Measurements from ENCODE around the gene SNAPC5. TPM values are rescaled to one million over a fixed set of nuclear protein-coding genes. Genes with fewer than 3 reads are reported as not detected.

SNAPC5 gene
- total and polyA plus RNA-seq, 2 of the 8 experiments (the other 6 are each of a cell fraction or from before 2014, with no cell fraction given), result 18.7 to 23.1 TPM

- no peak overlapping the region for H2AFZ ChIP-seq (ENCODE audit: low read length)
- TF ChIP-seq GABPA (IDR thresholded peaks at IDR 0.05; ENCODE audit: borderline replicate concordance, insufficient read depth, low read length) (no peak), HDAC6 (IDR thresholded peaks at IDR 0.05; ENCODE audit: low read depth, low read length) (no peak), TAF7 (optimal IDR thresholded peaks at IDR 0.05; ENCODE audit: borderline replicate concordance, low read depth, low read length) (no peak), RBBP5 (IDR thresholded peaks at IDR 0.05; ENCODE audit: borderline replicate concordance, low read depth, low read length) (no peak), NANOG (IDR thresholded peaks at IDR 0.05; ENCODE audit: insufficient read depth, low read depth, low read length, poor library complexity, severe bottlenecking) (no peak), SP2 (IDR thresholded peaks at IDR 0.05; ENCODE audit: low read length) (no peak), BRCA1 (IDR thresholded peaks at IDR 0.05; ENCODE audit: low read depth, low read length) (no peak), SRF (IDR thresholded peaks at IDR 0.05; ENCODE audit: low read depth, low read length) (no peak)
- no peak overlapping the region for H2BK15ac ChIP-seq (ENCODE audit: low read length)
- peak overlapping the region in 1 of 2 experiments; percentile 78; a peak in 1 of 4 replicates for H3K4me2 ChIP-seq (ENCODE audit: insufficient read depth in 1 of 2, low read depth in 2 of 2, low read length in 2 of 2)
- no peak overlapping the region for H2BK120ac ChIP-seq (replicated peaks; ENCODE audit: low read depth, low read length)
- no peaks in the 10 kb centered on the region for H3K27me3 ChIP-seq (replicated peaks in 1 of 4; ENCODE audit: control insufficient read depth in 3 of 4, extremely low read depth in 1 of 4, insufficient read depth in 3 of 4, low read length in 3 of 4)
- no peak overlapping the region; the same call in 1 of the 2 replicates for H3K18ac ChIP-seq (ENCODE audit: extremely low read depth, low read length)
- H2BK12ac ChIP-seq (ENCODE audit: low read depth, low read length), result 0 out of 2 replicates have a peak overlapping the region, but pooled peaks have one; percentile 10
- peaks cover 0 to 3% of the 10 kb centered on the region in 2 experiments for H4K20me1 ChIP-seq (replicated peaks in 1 of 2; ENCODE audit: control insufficient read depth in 1 of 2, insufficient read depth in 2 of 2, low read length in 2 of 2)
- no peak overlapping the region for H4K91ac ChIP-seq (replicated peaks; ENCODE audit: insufficient read length, low read length)
- H3K9ac ChIP-seq (replicated peaks in 1 of 4; ENCODE audit: extremely low read depth in 1 of 4, low read depth in 3 of 4, low read length in 3 of 4), result peak overlapping the region in 1 of 4 experiments; percentile 31; a peak in 1 of 7 replicates
- WGBS, 2 experiments (ENCODE audit: extremely low coverage in 1 of 2, insufficient coverage in 1 of 2, insufficient read length in 1 of 2, insufficient replicate concordance in 2 of 2, low coverage in 1 of 2, low lambda C conversion rate in 2 of 2, missing lambda C conversion rate in 1 of 2), result 91% methylated on average over 8 of the region's 8 CpGs; no CpG with 5 or more reads in 1 of the 2 experiments
- H3K4me1 ChIP-seq (replicated peaks in 1 of 4; ENCODE audit: control insufficient read depth in 3 of 4, insufficient read depth in 4 of 4, low read length in 3 of 4), result peaks cover 23 to 57% (median 44%) of the 10 kb centered on the region in 4 experiments
- H3K9me3 ChIP-seq (ENCODE audit: insufficient read depth in 2 of 2, low read depth in 1 of 2, low read length in 1 of 2), result no peaks in the 10 kb centered on the region
- H4K8ac ChIP-seq (ENCODE audit: extremely low read depth, insufficient read depth, low read length), result no peak overlapping the region
- ChIA-PET POLR2A (ENCODE audit: partially characterized antibody) (interaction anchor here (1.2 to 3.3 kb wide), 3 partner anchors 14 to 33 kb away, joined by 3 to 17 read pairs (median 4); partner anchors contain the start of genes SNAPC5 and ZWILCH), CTCF (ENCODE audit: partially characterized antibody) (interaction anchor here (0.6 to 5.4 kb wide), 10 partner anchors 13 to 469 kb away, joined by 3 to 40 read pairs (median 4); partner anchors contain the start of gene SNAPC5)
- no peak overlapping the region for H2BK20ac ChIP-seq (ENCODE audit: low read length)
- H3K79me2 ChIP-seq (ENCODE audit: control insufficient read depth in 1 of 2, insufficient read depth in 2 of 2, low read length in 2 of 2), result peaks cover 0 to 20% of the 10 kb centered on the region in 2 experiments; a peak in 1 of 4 replicates
- no peak overlapping the region for H3K14ac ChIP-seq (ENCODE audit: insufficient read length)
- no peak overlapping the region for H3K4ac ChIP-seq (replicated peaks; ENCODE audit: insufficient read length, low read depth, low read length)
- peak overlapping the region; percentile 67 for H4K5ac ChIP-seq (ENCODE audit: insufficient read length, low read depth, low read length)
- H3K23me2 ChIP-seq (ENCODE audit: low read depth, low read length), result no peaks in the 10 kb centered on the region
- peak overlapping the region; percentile 62; the same call in 1 of the 2 replicates for H3K27ac ChIP-seq (ENCODE audit: low read depth, low read length)
- DNase-seq (ENCODE audit: low read depth in 1 of 2, low spot score in 2 of 2) (no peak), FAIRE-seq (no peak)
- H3K4me3 ChIP-seq (ENCODE audit: extremely low read depth in 1 of 4, insufficient read depth in 2 of 4, low read depth in 3 of 4, low read length in 4 of 4), result peak overlapping the region in 1 of 4 experiments; percentile 0; a peak in 1 of 8 replicates
- H2BK5ac ChIP-seq (ENCODE audit: low read depth, low read length), result peak overlapping the region; percentile 66; the same call in 1 of the 2 replicates
- no peak overlapping the region for H3K56ac ChIP-seq (replicated peaks; ENCODE audit: insufficient read length, low read depth, low read length)
- H3K79me1 ChIP-seq (ENCODE audit: low read depth, low read length), result no peaks in the 10 kb centered on the region; the same call in 1 of the 2 replicates
- H3K23ac ChIP-seq (ENCODE audit: insufficient read length), result no peak overlapping the region
- peaks cover 0 to 3% (median 0%) of the 10 kb centered on the region in 4 experiments; a peak in 1 of 8 replicates for H3K36me3 ChIP-seq (ENCODE audit: control insufficient read depth in 2 of 4, insufficient read depth in 4 of 4, low read length in 3 of 4)
- H2AK5ac ChIP-seq (ENCODE audit: low read depth, low read length), result 0 out of 2 replicates have a peak overlapping the region, but pooled peaks have one; percentile 53
Observed at GRCh38 chr15:66472176-66472999, 25.2 kb downstream of the SNAPC5 start.
